ENCODE measurements around the gene ULBP2.
"Not testable (repeated sequence)": the region's sequence is repeated elsewhere in the genome, so short reads cannot be mapped to it uniquely, and the experiment has no call there.

DNA sequence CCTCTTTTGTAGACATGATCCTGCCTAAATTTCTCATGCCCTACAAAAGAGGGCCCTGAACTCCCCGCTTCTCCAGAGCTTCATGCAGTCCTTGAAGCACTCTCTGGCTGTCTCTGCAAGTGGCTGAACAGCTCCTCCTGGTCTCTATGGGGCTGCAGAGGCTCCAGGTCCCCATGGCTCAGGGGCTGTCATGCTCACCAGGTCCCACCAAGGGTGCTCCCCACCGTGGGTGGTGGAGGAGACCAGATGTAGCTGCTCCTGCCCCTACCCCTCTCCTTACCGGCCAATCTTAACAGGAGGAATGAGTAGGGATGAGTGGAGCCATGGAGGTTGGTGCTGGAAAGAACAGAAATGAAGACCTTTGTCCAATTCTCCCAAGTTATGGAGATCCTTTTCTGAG is 29.1 kb upstream of the ULBP2 start:
- TF ChIP-seq TAF1 (IDR thresholded peaks at IDR 0.05; ENCODE audit: low read depth, low read length); POLR2A (IDR thresholded peaks at IDR 0.05; ENCODE audit: low read depth, low read length); POLR2AphosphoS5 (IDR thresholded peaks at IDR 0.05; ENCODE audit: low read depth, low read length); SPI1 (IDR thresholded peaks at IDR 0.05; ENCODE audit: low read depth, low read length); PAX5 (IDR thresholded peaks at IDR 0.05; ENCODE audit: insufficient read depth, low read length, severe bottlenecking): not testable (repeated sequence)
